Measurements from ENCODE around the gene HMCN2.
"Not testable (repeated sequence)": the region's sequence is repeated elsewhere in the genome, so short reads cannot be mapped to it uniquely, and the experiment has no call there.

HMCN2 gene

DNA sequence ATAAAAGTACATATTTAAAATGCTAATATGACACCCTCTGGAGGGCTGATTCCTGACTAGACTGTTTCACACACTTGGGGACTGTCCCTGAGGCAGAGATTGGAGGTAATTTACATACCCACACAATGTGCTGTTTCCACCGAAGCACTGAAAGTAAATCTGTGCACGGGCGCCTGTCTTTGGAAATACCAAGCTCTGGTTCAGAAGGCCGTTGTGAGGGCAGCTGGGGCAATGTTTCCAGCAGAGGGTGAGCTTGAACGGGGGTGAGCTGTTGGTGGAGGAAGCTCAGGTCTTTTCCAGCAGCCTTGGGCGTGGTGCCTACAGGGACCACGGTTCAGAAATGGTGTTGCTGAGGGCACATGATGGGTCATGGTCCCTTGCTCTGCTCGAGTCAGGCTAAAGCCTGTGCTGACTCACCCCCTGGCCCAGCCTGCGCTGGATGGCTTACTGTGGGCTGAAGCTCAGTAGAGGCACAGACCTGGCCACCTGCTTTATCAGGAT is 25.8 kb upstream of the HMCN2 start:
- no peak for DNase-seq

DNA sequence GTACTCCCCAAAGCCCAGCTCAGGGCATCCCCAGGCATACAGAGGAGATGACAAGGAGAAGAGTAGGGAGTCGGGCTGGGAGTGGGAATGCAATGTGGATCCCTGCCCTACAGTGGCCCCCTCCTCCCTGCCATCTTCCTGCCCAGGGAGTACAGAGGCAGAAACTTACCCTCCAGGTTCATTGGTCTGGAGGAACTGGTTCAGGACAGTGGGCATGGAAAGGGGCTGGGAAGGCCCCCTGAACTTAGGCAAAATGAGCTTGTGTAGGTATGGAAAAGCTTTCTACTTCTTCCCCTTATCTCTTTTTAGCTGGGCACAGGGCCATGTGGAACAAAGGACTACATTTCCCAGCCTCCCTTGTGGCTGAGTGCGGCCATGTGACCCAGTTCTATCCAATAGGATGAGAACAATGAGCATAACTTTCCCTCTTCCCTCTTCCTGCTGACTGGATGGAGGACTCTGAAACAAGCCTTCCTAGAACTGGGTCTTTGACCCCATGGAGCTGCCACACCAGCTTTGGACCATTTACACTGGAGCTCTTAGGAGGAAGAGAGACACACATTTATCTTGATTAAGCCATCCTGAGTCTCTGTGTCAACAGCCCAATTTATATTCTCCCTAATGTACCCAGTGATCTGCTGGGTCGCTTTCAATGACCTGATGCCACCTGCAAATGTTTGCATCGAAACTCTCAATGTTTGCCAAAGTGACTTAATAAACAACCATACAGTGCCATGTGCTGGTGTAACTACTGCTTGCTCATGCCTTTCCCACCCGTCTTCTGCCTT is 25.0 kb upstream of the HMCN2 start:
- peak; percentile 20 for DNase-seq

DNA sequence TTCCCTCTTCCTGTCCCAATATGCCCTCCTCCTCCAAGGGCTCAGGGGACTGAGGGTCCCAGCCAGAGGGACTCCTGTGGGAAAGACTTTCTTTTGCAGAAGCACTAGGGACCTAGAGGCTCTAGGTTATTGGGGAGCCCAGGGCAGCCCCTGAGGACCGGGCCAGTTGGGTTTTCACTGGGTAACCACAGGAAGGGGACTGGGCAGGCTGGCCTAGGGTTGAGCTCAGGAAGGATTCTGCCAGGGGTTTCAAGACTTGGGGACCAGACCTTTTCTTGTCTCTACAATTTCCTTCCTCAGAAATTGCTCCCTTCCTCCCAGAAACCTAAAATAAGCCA is 24.4 kb upstream of the HMCN2 start:
- DNase-seq = no peak

DNA sequence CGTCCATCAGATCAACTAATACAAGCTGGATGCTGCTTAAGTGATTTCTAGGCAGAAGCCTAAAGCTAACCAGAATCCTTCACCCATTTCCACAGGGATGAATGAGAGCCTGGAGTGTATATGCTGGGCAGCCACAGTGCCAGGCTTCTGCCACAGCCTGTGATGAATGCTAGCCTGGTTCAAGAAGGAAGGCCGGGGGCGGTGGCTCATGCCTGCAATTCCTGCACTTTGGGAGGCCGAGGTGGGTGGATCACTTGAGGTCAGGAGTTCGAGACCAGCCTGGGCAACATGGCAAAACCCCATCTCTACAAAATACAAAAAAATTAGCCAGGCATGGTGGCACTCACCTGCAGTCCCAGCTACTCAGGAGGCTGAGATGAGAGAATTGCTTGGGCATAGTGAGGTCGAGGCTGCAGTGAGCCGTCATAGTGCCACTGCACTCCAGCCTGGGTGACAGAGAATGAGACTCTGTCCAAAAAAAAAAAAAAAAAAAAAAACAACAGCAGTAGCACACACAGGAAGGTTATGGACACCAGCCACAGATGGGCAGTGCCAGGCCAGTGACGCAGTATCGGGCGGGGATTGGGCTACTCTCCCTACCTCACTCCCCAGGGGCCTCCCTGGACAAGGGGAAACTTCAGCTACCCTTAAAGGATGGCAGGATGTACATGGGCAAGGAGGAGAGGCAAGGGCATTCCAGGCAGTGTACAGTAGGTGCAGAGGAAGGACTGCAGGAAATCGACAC is 23.1 kb upstream of the HMCN2 start:
- DNase-seq = no peak

DNA sequence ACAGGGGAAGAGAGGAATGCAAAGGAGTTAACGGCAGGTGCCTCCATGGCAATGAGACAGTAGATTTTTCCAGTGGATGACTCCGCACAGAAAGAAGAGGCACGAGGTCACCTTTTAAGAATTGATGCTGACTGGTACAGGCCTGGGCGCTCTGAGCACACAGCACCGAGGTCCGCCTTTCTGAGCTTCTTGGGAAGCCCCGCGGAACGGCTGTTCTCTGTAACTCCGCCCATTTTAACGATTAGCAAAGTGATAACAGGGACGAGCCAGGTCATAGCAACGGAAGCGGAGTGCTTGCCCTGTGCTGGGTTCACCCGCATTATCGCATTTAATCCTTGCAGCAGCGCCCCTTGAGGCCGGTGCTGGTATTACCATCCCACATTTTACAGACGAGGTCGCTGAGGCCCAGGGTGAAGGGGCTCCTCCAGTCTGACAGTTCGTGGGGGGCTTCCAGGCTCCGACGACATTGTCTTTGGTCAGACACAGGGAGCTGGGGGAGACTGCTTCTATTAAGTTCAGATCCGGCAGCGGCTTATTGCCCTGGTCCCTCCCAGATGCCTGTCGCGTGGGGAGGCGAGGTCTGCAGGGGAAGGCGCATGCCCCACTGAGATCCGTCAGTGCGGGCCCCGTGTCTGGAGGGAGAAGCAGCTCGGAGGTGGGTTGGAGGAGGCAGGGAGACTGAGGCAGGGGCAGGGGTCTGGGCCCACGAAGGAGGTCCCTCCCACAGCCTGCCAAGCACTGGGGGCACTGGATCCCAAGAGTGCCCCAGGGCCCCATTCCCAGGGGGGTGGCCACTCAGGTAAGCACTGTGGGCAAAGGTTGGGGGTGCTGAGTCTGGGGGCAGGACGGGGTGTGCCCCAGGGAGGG is 22.3 kb upstream of the HMCN2 start:
- no peak for DNase-seq

DNA sequence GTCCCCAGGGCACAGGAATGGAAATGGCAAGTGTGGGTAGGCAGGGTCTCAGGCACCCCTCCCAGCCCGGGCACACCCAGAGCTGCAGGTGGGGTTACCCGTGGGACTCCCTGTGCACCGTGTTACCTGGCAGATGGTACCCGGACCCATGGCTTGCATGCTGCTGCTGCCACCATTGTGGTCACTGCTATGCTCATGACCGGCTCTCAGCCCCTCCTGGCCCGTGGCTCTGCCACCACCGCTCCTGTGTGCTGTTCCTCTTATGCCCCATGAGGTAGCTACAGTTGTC is 21.7 kb upstream of the HMCN2 start:
- no peak for DNase-seq

DNA sequence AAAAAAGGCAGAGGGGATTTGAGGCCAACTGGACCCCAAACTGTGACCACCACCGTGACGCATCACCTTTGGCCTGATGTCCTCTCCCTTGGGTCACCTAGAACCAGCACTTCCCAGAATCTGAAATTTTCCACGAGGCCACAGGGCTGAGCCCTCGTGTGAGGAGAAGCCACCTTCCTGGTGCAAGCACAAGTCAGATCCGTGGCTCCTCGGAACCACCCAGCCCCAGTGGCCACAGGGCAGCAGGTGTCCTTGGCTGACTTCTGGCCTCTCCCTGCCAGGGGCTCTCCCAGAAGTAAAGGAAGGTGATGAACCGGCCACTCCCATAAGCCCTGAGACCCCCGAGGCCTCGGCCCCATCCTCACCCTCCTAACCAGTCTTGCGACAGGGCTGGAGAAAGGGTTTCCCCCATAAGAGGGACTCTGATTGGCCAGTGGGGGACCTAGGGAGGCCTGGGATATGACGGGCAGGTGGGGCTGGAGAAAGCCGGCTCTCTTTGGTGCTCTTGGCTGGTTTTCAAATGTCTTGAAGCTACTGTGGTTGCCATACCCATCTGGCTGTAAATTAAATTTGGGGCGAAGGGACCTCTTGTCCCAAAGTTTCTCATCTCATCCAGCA is 20.9 kb upstream of the HMCN2 start:
- no peak for DNase-seq

DNA sequence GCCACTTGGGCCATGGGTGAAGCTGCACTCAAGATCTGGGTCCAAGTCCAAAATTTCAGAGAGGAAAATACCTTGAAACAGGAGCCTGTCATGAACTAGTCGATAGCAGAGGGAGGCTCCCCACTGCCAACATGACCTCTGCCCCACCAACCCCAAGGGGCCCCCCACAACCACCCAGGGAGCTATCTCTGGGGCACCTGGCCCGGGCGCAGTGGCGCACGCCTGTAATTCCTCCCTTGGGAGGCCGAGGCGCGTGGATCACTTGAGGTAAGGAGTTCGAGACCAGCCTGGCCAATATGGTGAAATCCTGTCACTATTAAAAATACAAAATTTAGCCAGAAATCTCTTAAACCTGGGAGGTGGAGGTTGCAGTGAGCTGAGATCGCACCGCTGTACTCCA is 20.1 kb upstream of the HMCN2 start:
- no peak for DNase-seq

DNA sequence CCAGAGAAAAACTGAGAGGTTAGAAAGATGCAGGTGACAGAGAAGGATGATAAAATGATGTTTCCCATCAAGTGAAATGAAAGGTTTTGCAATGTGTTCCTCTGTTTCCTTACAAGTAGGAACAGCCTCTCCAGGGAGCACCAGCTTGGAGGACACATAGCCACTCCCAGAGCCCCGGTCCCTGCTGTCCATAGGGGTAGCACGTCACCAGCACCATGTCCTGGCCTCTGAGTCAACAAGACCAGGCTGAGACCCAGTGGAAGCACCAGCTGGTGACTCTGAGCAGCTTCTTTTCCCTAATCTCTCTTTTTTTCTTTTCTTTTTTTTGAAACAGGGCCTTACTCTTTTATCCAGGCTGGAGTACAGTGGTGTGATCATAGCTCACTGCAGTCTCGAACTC is 19.4 kb upstream of the HMCN2 start:
- DNase-seq = no peak

DNA sequence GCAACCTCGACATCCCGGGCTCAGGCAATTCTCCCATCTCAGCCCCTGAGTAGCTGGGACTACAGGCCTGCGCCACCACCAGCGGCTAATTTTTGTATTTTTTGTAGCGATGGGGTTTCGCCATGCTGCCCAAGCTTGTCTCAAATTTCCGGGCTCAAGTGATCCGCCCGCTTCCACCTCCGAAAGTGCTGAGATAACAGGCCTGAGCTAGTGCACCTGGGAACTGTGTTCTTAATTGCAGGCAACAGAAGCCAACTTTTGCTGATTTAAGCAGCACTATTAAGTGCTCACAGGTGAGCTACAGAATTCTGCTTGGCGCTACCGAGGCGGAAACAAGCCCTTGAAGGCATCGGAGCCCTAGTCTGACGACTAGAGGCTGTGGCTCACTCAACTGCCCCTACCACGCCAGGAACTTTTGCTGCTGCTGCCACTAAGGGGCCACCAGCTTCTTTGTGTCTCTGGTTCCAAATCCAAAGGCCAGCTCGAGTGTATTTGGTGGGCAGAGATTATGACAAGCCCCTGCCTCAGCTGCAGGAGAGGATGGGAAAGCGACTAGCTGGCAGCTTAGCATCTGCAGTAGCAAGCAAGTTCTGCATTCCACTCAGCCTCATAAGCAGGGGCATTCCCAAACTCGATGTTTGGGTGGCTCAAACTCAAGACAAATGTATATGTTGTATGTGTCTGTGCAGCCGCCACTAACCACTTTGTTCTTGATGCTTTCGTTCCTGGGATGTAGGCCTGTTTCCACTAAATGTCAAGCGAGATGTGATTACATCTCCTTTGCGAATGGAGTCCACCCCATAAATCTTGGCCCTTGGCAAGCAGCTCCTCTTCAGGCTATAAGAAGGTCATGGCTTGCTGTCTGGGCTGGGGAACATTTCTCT is 10.6 kb upstream of the HMCN2 start:
- no peak for DNase-seq

DNA sequence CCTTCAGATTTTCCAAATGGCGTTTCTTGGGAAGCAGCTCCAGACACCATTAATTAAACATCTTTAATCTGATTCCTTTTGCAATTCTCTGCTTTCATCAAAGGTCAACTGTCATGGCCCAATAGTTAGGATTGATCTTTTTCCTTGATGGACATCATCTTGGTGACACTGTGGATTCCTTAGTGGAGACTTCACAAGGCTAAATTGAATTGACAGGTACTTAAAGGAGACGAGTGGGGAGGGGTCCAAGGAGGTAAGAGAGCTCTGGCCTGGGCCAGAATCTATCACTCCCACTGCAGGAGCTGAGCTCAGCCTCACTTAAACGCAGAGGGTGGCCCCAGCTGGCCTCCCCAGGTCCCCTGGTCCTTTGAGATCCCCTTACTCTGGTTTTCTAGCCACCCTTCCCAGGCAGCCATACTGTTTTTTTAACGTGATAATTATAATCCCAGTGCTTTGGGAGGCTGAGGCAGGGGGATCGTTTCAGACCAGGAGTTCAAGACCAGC is 9.9 kb upstream of the HMCN2 start:
- DNase-seq = no peak

DNA sequence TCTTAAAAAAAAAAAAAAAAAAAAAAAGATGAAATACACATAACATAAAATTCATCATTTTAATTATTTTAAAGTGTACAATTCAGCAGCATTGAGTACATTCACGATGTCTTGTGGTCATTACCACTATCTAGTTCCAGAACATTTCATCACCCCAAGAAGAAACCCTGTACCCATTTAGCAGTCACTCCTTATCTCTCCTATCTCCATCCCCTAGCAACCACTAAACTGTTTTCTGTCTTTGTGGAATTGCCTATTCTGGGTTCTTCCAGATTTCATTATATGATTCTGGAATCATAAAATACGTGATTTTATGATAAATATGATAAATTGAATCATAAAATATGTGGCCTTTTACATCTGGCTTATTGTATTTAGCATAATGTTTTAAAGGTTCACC is 8.9 kb upstream of the HMCN2 start:
- no peak for DNase-seq

DNA sequence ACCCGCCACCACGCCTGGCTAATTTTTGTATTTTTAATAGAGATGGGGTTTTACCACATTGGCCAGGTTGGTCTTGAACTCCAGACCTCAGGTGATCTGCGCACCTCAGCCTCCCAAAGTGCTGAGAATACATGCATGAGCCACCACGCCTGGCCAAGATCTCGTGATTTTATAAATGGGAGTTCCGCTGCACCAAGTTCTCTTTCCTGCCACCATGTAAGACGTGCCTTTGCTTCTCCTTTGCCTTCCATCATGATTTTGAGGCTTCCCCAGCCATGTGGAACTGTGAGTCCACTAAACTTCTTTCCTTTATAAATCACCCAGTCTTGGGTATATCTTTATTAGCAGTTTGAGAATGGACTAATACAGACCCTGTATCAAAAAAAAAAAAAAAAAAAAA is 7.4 kb upstream of the HMCN2 start:
- not testable (repeated sequence) for DNase-seq

DNA sequence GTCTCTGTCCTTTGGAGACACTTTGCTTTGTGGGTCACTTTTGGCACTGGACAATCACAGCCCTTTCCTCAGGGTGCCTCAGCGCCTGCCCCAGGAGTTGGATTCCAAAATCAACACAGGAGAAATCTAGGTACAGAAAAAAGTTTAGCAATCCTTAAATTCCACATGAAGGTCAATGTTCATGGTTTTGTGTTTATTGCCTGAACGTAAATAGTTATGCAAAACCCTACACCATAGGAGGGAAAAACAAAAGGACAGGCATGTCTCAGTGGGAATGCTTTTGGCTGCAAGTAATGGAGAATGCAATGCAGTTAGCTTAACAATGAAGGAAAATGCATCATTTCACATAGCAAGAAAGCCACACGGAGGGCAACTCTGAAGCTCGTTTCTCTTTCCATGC is 6.5 kb upstream of the HMCN2 start:
- no peak for DNase-seq

DNA sequence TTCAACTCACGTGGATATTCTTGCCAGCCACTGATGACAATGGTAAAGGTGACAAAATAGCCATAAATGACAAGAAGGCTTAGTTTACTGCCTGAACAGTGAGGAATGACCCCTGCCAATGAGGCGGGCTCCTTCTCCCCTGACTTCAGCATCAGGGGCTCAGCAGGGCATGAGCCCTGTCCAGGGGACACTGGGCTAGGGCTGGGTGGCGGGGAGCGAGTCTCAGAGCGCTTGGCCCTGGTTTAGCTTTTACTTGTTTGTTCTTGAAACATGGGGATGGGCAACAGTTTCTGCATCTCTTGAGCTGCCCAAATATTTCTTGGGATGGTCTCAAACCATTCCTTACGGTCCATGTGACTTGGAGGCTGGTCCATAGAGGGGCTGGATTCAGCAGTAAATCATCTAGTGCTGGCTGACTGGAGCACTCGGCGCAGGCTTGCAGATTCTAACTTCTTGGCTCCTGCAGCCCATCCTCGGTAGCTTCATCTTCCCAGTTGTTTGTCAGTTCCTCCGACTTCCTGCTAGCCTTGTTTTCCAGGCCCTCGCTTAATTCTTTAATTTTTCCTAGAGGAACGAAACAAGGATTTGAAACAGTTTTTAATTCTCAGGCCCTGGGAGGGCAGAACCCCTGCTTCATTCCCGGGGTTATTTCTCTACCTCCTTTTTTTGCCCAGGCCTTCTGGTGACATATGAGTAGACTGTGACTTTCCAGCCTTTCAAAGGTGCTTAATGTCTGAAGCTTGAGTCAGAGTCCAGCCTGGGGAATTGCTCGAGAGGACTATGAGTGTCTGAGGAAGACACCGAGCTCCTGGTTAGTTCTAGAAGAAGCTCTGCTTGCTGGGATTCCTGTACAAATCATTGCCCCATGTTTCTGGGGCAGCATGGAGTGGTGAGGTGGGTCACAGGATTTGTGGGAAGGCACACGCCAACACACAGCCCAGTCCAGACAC is 4.5 kb upstream of the HMCN2 start:
- no peak for DNase-seq

DNA sequence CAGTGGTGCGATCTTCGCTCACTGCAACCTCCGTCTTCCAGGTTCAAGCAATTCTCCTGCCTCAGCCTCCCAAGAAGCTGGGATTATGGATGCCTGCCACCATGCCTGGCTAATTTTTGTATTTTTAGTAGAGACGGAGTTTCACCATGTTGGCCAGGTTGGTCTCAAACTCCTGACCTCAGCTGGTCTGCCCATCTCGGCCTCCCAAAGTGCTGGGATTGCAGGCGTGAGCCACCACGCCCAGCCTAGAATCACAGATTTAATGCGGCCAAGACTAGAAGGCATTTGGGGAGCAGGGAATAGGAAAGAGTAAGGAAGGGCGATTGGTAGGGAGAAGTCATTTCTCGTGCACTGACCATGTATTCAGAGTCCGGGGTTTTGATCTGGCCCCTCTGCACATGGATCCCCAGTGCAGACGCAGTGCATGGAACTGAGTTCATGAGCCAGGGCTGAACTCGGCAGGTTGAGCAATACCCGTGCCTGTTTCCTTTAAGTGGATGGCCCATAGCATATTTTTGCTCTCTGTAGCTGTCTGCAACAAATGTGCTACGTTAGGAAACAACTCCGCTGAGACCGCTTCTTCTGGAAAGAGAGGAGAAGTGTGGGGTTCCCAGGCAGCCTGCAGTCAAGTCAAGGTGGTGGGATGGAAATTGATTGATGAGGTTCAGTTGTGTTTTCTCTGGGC is 3.4 kb upstream of the HMCN2 start:
- no peak for DNase-seq

DNA sequence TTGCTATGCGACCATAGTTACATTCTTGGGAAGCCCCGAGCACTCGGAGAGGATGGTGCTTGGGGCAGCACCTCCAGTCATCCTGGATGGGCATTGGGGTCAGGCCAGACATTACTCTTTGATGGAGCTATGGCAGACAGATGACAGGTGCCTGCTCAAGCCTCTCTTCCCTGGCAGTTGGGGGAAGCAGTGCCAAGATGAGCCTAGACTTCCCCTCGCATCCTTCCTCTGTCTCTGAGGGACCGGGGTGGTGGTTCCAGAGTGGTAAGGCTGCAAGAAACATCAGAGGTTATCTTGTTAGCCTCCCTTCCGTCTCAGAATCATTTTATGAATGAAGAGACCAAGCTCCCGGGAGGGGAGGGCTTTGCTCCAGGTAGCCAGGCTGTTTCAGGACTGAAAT is 2.8 kb upstream of the HMCN2 start:
- no peak for DNase-seq

DNA sequence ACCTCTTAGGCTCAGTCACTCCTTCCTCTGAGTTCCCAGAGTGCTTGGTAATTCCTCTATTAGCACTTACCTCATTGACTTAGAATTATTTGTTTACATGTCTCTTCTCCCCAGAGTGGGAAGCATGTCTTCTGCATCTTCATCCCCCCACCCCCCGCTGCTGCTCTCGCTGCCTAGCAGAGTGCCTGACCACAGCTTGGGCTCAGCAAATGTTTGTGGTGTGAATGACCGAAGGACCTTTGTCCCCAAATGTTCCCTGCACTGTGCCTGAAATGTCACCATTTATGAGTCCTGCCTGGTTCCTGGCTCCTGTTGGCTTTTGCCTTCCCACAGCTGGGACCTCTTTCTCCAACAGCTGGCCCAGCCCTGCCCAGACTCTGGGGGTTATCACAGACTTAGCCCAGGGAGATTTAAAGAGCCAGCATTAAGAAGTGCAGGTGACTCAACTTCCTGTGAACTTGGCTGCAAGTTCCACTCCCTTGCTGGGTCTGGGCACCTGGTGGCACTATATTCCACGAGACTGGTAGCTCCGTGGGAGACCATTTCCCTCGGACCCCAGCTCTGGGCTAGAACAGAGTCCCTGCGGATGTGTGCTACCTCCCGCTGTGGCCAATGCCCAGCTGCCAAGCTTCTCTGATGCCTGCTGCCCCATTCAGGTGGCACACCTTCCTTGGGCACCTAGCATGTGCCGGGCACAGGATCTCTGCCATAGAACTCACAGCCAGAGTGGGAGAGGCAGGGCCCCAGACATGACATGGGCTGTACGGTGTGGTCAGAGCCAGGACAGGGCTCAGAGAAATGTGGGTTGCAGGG is 1.8 kb upstream of the HMCN2 start:
- no peak for DNase-seq
